GM19035 (cell line): ENCODE measurements around the gene ADGRG2.
"Not testable (repeated sequence)": the region's sequence is repeated elsewhere in the genome, so short reads cannot be mapped to it uniquely, and the experiment has no call there.

ENCODE experiments used
- ATAC-seq: cut with Tn5 transposase; IDR thresholded peaks from one replicate; pipeline ENCODE4 v1.9.1; 2021; ENCODE audit not compliant: unreplicated experiment

ADGRG2 gene

GRCh38 chrX:19085666-19086065, 36.6 kb downstream of the ADGRG2 start:
- ATAC-seq, result no peak

DNA sequence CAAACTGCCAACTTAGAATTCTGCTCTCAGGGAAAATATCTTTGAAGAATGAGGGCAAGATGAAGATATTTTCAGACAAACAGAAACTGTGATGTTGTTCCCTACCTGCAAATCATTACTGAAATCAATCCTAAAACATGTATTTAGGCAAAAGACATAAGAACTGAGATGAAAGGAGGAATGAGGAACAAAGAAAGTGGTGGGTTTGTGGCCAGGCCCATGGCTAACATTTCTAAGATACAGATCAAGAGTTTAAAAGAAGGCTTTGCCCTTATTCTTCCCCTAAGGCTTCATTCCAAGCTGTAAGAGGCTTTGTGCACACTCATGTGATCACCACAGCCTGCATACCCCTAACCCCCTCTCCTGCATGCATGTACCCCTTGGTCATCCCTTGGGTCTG, 46.5 kb downstream of the ADGRG2 start:
- ATAC-seq, result no peak

GRCh38 chrX:19072372-19072771, 49.9 kb downstream of the ADGRG2 start:
- no peak for ATAC-seq

GRCh38 chrX:19070555-19070994, 51.7 kb downstream of the ADGRG2 start:
- no peak for ATAC-seq

GRCh38 chrX:19066987-19067386, 55.3 kb downstream of the ADGRG2 start:
- not testable (repeated sequence) for ATAC-seq

- no peak for ATAC-seq
Observed at GRCh38 chrX:19065535-19065934, 56.7 kb downstream of the ADGRG2 start.

GRCh38 chrX:19064175-19064574, 58.1 kb downstream of the ADGRG2 start:
- ATAC-seq, result no peak

DNA sequence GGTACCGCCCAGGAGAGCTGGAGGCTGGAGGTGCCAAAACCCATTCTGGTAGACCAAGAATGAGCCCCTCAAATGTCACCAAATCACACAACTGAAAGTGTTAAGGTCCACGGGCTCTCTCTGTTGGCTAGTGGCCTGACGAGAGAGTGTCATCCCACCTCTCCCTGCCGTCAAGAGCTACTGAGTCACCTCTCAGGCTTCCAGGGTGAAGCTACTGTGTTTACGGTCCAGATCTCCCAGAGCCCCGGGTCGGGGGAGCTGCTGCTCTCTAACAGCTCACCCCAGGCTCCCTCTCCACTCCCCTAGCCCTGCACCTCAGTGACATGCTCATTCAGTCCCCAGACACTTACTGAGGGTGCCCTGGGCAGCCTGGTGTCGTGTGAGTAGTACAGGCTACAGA, 59.2 kb downstream of the ADGRG2 start:
- ATAC-seq, result no peak

- ATAC-seq, result no peak
Observed at GRCh38 chrX:19059067-19059466, 63.2 kb downstream of the ADGRG2 start.

GRCh38 chrX:19057856-19058255, 64.4 kb downstream of the ADGRG2 start:
- no peak for ATAC-seq

DNA sequence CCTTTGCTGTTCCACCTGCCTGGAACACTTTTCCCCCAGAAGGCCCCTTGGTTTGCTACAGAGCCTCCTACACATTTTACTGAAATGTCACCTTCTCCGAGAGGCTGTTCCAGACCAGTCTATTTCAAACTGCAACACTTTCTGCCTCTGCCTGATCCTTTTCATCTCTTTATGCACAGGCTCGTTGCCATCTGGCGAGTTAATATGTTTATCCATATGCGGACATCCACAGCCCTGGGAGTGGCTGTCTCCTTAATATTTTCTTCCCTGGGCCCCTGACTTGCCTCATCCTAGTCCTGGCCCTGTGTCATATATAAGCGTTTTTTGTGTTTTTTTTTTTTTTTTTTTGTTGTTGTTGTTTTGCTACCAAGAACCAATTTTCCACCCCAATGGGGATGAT, 73.2 kb downstream of the ADGRG2 start:
- no peak for ATAC-seq

DNA sequence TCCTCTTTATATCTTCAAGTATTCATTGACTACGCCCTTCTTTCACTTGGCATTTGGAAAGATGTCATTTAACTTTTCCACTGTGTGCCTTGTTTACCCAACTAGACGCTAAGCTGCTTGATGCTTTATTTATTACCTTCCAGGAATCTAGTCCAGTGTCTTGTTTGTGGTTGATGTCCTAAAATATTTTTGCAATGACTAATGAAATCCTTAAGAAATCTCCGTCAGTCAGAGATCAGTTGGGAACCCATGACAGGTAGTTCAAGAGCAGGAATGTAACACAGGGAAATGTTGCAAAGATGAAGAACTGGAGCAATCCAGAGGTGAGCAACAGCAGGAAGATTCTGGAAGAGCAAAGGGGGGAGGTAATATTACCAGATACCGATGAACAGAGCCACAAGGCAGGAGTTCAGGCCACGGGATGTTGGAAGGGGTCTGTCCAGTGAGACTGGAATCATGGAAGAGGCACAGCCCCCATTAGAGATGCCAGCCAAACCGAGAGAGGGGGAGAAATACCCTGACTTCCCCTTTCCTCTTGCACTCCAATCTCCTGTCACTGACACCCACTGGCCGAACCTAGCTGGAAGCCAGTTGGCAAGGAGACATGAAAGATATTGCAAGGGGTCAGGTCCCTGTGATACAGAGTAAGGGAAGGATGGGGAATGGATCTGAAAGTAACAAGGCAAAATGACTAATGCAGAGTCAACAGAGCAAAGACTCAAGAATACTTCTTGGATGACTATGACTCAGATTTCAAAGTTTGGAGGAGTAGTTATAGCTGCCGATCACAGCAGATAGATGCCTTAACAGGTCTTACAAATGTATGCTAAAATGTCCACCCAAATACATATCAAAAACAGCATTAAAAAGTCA, 75.7 kb downstream of the ADGRG2 start:
- no peak for ATAC-seq

DNA sequence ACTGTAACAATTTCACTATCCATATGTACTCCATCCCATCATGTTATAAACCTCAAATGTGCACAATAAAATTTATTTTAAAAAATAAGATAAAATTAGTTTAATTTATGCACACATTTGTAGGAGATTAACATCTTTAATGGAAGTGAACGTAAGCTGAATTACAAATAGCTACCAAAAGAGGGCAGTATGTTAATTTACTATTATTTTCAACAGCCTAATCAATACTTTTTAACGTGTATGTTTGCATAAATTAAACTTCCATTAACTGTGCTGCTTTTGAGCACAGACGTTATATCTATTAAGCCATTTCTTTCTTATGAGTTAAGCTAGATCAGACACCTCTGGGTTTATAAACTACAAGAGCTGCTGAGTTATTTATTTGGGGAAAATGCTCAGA, 81.9 kb downstream of the ADGRG2 start:
- ATAC-seq, result no peak

DNA sequence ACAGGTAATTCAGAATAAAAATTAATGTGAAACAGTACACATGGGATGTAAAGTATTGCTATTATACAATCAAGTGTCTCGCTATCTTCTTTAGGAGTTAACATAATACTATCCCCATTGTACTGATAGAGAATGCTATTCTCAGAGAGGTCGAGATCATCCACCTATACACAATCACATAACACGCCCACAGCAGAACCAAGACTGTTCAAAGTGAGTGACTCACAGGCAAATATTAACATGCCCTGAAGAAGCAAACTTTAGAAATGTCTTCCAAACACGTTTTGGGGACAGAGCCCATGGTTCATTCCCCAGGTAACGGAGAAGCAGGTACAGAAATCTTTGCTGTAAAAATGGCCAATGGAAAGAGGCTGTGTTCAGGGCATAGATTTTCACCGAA, 88.2 kb downstream of the ADGRG2 start:
- no peak for ATAC-seq

DNA sequence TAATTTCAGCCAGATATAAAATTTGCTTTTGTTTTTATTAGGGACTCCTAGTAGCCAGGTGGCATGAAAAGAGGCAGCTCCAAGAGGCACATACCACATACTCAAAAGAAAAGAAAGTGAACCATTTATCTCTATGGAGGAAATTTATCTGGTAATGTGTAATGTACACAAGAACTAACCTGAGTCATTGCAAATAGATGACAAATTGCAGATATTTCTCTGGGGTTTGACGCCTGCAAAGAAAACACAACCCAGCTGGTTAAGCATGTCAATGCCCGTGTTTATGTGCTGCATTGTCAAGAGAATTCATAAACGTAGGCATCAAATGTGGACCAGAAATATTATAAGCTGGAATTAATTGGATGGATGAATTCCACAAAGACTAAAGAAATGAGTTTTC, 91.5 kb downstream of the ADGRG2 start:
- no peak for ATAC-seq

DNA sequence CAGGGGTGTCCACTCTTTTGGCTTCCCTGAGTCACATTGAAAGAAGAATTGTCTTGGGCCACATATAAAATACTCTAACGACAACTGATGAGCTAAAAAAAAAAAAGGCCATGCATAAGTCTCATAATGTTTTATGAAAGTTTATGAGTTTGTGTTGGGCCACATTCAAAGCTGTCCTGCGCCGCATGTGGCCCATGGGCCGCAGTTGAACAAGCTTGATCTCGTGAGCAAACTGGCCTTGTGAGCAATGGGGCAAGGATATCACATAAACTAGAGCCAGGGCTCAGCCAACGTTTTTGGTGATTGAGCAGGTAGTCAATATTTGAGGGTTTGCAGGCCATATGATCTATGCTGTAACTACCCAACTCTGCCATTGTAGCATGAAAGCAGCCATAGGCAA, 93.7 kb downstream of the ADGRG2 start:
- ATAC-seq, result no peak

- ATAC-seq, result no peak
Observed at GRCh38 chrX:19024366-19024765, 97.9 kb downstream of the ADGRG2 start.

DNA sequence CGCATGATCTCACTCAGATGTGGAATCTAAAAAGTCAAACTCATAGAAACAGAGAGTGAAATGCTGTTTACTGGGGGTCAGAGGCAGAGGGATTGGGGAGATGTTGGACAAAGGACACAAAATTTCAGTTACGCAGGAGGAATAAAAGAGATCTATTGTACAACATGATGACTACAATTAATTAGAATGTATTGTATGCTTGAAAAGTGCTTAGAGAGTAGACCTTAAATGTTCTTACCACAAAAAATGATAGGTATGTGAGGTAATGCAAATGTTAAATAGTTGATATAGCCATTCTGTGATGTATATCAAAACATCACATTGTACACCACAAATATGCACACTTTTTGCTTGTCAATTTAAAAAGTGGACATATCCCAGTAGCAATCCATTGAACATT, 102.3 kb downstream of the ADGRG2 start:
- no peak for ATAC-seq

DNA sequence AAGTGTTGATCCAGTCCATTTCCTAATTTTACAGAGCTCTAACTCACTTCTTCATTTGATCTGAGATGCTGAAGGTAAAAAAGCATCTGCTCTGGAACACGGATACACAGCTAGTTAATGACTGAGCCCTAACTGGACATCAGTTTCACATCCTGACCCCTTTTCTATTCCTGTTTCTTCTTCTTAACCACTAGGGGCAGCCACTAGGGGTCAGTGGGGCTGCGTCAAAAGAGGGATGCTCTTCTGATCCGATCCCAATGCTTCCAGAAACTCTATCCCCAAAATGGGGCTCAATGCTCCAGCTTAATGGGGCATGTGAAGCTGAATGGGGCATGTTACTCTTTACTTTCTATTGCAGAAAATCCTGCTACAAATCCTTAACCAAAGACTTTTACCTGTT, 105.0 kb downstream of the ADGRG2 start:
- ATAC-seq, result no peak

DNA sequence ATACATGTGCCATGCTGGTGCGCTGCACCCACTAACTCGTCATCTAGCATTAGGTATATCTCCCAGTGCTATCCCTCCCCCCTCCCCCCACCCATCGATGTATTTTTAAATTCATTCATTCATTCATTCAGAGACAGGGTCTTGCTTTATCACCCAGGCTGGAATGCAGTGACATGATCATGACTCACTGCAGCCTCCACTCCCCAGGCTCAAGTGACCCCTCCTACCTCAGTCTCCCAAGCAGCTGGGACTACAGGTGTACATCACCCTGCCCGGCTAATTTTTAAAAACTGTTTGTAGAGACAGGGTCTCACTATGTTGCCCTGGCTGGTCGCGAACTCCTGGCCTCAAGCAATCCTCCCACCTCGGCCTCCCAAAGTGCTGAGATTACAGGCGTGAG, 105.7 kb downstream of the ADGRG2 start:
- ATAC-seq, result not testable (repeated sequence)

GRCh38 chrX:19007868-19008267, 114.4 kb downstream of the ADGRG2 start:
- no peak for ATAC-seq

- ATAC-seq, result no peak
Observed at GRCh38 chrX:19007011-19007410, 115.3 kb downstream of the ADGRG2 start.

DNA sequence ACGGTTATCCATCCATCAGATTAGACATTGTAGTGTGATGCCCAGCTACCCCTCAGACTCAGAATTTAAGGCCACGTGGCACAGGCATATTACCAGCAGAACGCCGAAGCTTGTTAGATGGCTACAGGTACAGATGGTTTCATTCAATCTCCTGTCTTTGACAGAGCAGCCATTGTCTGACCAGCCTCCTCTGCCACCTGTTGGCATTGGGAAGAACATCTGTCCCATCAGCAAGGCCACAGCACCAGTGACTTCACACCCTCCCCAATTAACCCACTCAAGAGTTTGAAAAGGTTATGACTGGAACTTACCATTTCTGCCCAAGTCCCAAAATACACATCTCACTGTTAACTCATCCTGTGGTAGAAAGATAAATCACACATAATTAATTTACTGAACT, 116.4 kb downstream of the ADGRG2 start:
- no peak for ATAC-seq
